ENCODE results near the gene IFITM10. TPM values are rescaled to one million over a fixed set of nuclear protein-coding genes. Genes with fewer than 3 reads are reported as not detected.
"Not testable (repeated sequence)": the region's sequence is repeated elsewhere in the genome, so short reads cannot be mapped to it uniquely, and the experiment has no call there.

Gene IFITM10
- polyA plus RNA-seq, 1 donor = 0.81 TPM

DNA sequence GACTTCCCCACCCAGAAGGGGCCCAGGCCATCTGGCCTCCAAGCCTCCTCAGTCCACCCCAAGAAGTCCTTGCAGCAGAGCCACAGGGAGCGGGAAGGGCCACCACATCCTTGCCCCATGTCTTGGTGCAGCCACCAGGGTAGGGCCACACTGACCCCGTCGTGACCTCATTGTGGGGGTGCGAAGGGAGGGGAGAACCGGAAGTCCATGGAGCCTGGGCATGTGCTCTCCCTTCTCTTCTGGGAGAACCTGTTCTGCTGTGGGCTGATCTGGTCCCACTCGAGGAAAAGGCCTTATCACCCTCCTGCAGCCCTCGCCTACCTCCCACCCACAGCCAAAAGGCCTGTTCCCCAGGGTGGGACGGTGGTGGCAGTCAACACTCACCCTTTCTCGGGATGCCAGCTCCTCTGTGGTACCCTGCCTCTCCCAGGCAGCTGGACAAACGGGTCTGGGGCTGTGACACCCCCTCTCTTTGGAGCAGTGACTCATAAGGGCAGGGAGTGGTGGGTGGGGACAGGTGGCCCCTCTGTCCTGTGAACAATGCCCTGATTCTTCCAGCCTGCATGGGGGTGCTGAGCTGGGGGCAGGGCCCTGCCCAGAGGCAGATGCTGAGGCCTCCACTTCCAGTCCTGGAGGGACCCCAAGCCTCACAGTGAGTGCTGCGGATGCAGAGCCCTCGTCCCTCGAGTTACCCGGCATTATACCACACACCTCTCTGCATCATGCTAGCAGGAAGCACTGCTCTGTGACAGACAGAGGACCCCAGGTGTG is 27.9 kb upstream of the IFITM10 start:
- DNase-seq (ENCODE audit: low read depth) = no peak

- no peak for DNase-seq (ENCODE audit: low read depth)
Observed at GRCh38 chr11:1777737-1778136, 27.3 kb upstream of the IFITM10 start.

DNA sequence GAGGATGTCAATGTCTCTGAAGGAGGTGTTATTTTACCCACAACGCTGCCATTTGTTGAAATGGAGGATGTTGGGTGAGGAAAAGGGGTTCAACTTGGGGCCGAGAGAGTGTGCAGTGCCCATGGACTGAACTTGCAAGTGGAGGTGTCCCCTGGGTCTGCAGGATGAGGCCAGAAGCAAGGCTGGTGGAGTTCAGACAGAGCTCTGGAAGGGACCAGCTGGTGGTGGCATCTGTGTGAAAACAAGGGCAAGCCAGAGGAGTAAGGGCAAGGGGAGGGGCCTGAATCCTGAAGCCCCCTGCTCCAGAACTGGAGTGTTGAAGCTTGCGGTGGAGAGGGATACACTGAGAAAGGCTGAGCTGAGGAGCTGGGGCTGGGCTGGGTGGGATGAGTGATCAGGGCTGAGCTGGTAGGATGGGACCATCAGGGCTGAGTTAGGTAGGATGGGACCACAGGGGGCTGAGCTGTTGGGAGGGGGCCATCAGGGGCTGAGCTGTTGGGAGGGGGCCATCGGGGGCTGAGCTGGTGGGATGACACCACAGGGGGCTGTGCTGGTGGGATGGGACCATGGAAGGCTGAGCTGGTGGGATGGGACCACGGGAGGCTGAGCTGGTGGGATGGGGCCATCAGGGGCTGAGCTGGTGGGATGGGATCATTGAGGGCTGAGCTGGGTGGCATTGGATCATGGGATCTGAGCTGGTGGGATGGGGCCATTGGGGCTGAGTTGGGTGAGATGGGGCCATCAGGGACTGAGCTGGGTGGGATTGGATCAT is 26.7 kb upstream of the IFITM10 start:
- no peak for DNase-seq (ENCODE audit: low read depth)

DNA sequence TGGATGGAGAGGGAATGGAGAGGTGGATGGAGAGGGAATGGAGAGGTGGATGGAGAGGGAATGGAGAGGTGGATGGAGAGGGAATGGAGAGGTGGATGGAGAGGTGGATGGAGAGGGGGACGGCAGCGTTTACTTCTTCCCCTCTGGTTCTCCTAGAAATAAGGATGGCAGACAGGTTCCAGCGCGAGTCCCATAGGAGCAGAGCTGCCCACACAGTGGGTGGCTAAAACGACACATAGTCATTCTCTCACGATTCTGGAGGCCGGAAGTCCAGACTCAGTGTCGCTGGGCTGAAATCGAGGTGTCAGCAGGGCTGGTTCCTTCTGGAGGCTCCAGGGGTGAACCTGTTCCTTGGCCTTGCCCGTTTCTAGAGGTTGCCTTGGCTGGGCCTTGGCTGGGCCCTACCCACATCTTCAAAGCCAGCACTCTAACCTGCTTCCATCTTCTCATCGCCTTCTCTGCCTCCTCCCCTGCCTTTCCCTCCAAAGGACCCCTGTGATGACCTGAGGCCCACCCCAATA is 26.0 kb upstream of the IFITM10 start:
- DNase-seq (ENCODE audit: low read depth) = no peak

DNA sequence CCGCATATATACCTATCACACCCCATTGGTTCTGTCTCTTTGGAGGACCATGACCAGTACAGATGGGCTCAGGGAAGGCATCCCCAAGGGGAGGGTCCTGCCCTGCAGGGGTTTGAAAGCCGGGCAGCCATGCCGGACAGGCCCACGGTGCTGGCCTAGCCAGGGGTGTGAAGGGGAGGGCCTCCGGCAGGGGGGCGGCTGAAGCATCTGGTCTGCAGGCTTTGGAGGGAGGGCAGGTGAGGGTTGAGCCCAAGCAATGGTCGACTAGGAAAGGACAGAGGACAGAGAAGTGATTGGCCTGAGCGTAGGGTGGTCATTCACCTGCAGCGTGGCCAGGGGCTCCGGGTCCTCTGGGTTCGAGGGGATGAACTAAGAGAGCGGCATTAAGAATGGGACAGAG is 24.5 kb upstream of the IFITM10 start:
- DNase-seq (ENCODE audit: low read depth) = no peak

DNA sequence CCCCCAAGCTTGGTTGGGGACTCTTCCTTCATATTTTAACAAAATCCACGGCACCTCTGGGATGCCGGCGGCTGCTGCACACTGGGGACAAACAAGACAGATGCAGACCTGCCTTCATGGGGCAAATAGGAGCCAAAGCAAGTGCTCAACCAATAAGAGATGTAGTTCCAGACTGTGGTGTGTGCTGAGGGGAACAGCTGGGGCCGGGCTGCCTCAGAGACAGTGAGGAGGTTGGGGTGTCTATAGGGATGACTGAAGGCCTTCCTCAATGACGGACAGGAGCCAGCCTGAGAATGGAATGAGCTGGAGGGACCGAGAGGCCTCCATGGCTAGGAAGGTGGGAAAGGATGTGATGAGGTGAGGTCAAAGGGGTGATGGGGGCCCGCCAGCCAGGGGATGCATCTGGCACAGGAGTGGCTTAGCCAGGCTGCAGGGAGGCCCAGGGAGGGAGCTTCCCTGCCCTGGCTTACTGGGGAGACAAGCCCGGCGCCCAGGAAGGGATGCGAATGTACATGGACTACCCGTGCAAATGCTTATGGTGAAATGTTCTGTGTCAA is 23.7 kb upstream of the IFITM10 start:
- no peak for DNase-seq (ENCODE audit: low read depth)

DNA sequence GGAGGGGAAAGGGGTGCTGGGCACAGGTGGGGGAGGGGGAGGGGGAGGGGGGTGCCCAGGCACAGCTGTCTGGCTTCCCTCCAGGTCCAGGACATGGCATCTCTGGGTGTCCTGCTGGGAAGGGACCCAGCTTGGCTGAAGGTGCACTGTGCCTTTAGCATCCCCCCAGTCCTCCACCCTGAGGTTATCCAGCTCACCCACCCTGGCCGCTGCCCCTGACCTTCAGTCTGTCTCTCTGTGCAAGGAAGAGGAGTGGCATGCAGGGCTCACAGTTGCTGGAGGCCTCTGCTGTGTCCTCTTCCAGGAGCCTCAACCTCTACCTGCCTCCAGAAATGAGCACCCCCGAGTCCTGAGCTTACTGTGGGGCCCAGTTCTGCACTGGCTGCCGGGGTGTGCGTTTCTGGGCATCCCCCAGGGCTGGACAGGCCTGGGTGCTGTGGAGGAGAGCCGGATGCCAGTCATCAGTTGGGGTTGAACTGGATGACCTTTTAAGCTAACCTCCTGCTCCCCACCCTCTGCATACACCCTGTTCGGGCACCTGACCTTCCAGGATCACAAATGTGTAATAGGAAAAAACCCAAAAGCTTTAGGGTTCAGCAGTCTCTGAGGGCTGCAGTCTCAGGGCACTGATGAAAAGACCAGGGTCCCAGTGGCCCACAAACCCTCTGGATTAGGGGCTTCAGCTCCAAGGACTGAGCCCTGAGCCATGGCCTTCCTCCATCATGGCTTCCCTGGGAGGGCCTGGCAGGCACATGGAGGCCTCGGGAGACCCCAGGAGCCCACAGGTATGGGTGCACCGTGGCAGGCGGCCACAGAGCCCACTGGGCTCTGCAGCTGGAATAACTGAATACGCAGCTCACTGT is 23.0 kb upstream of the IFITM10 start:
- DNase-seq (ENCODE audit: low read depth) = no peak

DNA sequence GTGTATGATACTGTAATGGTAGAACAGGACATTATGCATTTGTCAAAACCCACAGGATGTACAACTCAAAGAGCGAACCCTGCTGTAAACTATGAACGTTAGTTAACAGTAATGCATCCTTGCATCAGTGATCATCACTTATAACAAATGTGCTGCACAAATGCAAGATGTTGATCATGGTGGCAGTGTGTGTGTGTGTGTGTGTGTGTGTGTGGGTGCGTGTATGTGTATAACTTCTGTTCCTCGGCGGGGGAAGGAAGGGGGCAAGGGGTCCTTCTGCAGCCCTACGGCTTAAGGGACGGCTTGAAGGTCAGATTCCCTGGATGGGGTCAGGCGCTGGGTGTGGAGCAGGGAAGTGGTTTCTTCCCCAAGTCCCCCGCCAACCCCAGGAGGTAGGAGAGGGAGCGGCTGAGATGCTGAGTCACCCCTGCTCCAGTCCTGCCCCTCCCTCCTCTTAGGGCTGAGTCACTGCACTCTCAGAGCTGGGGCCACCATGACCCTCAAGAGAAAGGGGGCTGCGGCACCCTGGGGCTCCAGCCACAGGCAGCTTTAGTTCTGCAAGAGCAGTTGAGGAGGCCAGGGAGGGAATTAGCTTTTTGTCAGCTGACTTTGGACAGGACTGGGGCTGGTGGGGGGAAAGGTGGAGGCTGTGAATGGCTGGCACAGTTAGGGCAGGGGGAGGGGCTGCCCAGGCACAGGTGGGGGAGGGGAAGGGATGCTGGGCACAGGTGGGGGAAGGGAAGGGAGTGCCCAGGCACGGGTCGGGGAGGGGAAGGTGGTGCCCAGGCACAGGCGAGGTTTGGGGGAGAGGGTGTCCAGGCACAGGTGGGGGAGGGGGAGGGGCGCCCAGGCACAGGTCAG is 22.1 kb upstream of the IFITM10 start:
- DNase-seq (ENCODE audit: low read depth) = no peak

GRCh38 chr11:1771700-1772099 is 21.3 kb upstream of the IFITM10 start:
- DNase-seq (ENCODE audit: low read depth) = no peak

DNA sequence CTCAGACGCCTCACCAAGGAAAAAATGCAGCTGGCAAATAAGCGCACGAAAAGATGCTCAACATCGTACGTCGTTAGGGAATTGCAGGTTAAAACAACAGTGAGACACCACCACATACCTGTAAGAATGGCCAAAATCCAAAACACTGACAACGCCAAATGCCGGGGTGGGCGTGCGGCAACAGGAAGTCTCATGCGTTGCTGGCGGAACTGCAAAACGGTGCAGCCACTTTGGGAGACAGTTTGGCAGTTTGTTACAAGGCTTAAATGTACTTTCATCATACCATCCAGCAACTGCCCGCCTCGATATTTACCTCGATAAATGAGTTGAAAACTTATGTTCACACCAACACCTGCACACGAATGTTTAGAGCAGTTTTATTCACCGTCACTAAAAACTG is 20.9 kb upstream of the IFITM10 start:
- DNase-seq (ENCODE audit: low read depth) = no peak

- no peak for DNase-seq (ENCODE audit: low read depth)
Observed at GRCh38 chr11:1770528-1770927, 20.1 kb upstream of the IFITM10 start.

- DNase-seq (ENCODE audit: low read depth) = no peak
Observed at GRCh38 chr11:1770061-1770460, 19.7 kb upstream of the IFITM10 start.

GRCh38 chr11:1769304-1769936 is 19.0 kb upstream of the IFITM10 start:
- DNase-seq (ENCODE audit: low read depth) = not testable (repeated sequence)

- DNase-seq (ENCODE audit: low read depth) = no peak
Observed at GRCh38 chr11:1768141-1768469, 17.7 kb upstream of the IFITM10 start.

DNA sequence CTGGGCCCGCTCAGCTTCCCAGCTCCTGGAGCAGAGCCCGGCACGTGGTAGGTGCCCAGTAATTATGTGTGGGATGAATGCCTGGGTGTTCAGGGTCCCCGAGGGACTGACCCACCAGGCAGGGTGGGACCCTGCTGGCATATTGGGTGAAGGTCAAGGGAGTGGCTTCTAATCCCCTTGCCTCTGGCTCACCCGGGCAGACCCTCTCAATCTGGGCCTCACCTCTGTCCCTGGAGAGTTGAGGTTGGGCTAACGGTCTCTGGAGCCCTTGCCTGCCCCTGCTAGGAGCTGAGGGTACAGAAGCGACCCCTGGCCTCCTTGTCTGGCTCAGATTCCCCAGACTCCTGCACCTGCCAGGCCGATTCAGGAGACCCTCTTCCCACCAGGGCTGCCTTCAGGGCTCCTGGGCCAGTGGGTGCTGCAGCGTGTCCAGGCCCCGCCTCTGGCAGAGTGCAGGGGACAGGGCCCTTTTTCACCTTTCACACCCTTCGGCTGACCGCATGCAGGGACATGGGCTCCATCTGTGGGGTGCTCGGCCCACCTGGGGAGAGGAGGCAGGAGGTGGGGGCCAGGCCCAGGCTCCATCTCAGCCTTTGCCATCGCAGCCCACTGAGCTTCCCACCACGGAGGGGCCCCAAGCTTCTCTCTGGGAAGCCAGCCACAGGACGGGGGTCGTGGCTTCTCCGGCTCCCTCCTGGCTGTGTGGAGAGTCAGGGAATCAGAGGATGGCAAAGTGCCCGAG is 17.2 kb upstream of the IFITM10 start:
- DNase-seq (ENCODE audit: low read depth) = no peak

DNA sequence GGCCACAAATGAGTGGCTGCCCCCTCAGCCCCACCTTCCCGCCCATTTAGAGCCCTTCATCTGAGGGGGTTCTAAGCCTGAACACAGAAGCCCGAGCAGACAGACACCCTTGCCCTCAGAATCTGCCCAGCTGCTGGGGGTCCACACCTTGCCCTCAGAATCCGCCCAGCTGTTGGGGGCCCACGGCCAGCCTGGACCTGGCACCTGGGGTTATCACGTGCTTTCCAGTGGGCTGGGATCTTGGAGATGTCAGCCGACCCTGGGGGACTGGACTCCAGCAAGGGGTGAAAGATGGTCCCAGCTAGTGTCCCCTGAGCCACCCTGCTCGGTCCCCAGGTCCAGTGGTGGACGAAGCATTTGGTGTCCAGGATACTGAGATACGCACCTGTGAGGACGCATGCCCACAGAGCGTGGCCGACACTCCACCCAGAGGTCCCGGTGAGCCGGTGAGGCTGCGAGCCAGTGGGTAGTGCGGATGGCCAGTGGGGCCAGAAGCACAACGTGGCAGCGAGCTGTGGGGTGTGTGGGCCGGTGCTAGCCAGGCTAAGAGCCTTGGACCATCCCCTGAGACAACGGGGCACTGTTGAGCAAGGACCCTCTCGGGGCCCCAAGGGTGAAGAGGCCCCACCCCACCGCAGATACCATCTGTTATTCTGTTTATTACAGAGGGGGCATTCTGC is 16.5 kb upstream of the IFITM10 start:
- no peak for DNase-seq (ENCODE audit: low read depth)

DNA sequence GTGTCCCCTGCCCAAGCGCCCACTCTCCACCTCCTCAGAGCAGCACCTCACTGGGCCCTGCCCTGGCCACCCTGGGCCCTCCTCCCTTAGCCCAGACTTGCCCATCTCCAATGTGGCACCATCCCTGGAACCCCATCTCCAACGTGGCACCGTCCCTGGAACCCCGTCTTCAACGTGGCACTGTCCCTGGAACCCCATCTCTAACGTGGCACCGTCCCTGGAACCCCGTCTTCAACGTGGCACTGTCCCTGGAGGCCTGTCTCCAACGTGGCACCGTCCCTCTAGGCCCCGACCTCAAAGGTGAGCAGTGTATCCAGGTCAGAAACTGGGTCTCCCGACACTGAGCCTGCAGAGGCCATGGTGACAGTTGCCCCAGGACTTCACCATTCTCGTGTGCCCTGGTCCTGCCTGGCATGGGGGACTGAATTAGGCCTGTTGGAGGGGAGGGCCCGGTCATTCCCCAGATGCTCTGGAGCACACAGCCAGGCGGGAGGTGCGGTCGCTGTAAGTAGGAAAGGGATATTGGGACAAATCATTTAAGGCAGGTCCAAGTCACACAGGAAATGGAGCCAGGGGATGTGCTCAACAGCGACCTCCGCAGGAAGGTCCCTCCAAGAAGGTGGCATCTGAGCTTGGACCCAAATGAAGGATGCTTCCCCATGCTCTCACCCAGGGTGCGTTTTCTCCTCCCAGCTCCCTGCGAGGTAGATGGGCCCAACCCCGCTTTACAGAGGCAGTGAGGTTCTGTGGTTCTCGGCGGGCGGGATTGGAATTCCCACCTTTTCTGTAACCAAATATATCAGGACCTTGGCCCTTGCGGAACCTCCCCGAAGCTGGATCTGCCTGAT is 15.7 kb upstream of the IFITM10 start:
- no peak for DNase-seq (ENCODE audit: low read depth)
